Activated T-helper 1 cell treated with anti-CD3 and anti-CD28 coated beads, Interleukin-12 subunit alpha, Interleukin-12 subunit beta, Interleukin-2, Interleukin-4 antibody, amounts not matched to agents 30 ng/mL and 10 ng/mL and 1 ng/mL, durations not matched to agents 14 hours and 24 hours and 36 hours (primary cell): Measurements from ENCODE around the gene NAV3. TPM values are rescaled to one million over a fixed set of nuclear protein-coding genes. Genes with fewer than 3 reads are reported as not detected.

Experiments
- DNase-seq: peaks from one replicate; pipeline ENCODE4 v3.0.0; 2021; ENCODE audit warnings: low spot score
- H3K27ac Mint-ChIP-seq: one replicate; pipeline ENCODE4 v1.8.0; 2021; ENCODE audit warnings: mild to moderate bottlenecking, mixed read lengths
- H3K27me3 Mint-ChIP-seq: one replicate; pipeline ENCODE4 v1.8.0; 2022; ENCODE audit warnings: mild to moderate bottlenecking, moderate library complexity, mixed read lengths; ENCODE audit not compliant: insufficient read depth
- H3K36me3 Mint-ChIP-seq: one replicate; pipeline ENCODE4 v1.8.0; 2021; ENCODE audit warnings: low read depth, mixed read lengths
- H3K4me1 Mint-ChIP-seq: one replicate; pipeline ENCODE4 v1.8.0; 2021; ENCODE audit warnings: low read depth, mixed read lengths
- H3K4me3 Mint-ChIP-seq: one replicate; pipeline ENCODE4 v1.8.0; 2021; ENCODE audit warnings: mild to moderate bottlenecking, moderate library complexity, mixed read lengths
- H3K9me3 Mint-ChIP-seq: one replicate; pipeline ENCODE4 v1.8.0; 2021; ENCODE audit warnings: mixed read lengths
- intact Hi-C: fragments of 100-400 bp; cut with micrococcal nuclease; formaldehyde crosslinking; loops from one replicate; pipeline ENCODE4 v1.15.1; 2024
- total RNA-seq: library from RNA; stranded (reverse); gene quantifications from 2 replicates; pipeline ENCODE4 v1.2.3, GENCODE V29; 2022

NAV3 gene
- total RNA-seq, 1 donor from 2014 or later = not detected

GRCh38 chr12:78185651-78186050 is 355.0 kb downstream of the NAV3 start:
- Mint-ChIP-seq H3K27ac (no peak overlapping the region), H3K4me3 (no peak overlapping the region), H3K9me3 (no peaks in the 10 kb centered on the region), H3K27me3 (no peaks in the 10 kb centered on the region), H3K36me3 (no peaks in the 10 kb centered on the region), H3K4me1 (no peaks in the 10 kb centered on the region)
- intact Hi-C loops = no loop called here
- DNase-seq = no peak

GRCh38 chr12:78186670-78187069 is 356.0 kb downstream of the NAV3 start:
- no peak overlapping the region for H3K4me3 Mint-ChIP-seq
- no peaks in the 10 kb centered on the region for H3K36me3 Mint-ChIP-seq
- H3K27ac Mint-ChIP-seq = no peak overlapping the region
- intact Hi-C loops = no loop called here
- H3K9me3 Mint-ChIP-seq = no peaks in the 10 kb centered on the region
- no peak for DNase-seq
- H3K4me1 Mint-ChIP-seq = no peaks in the 10 kb centered on the region
- no peaks in the 10 kb centered on the region for H3K27me3 Mint-ChIP-seq

GRCh38 chr12:78187741-78188140 is 357.0 kb downstream of the NAV3 start:
- no peak overlapping the region for H3K4me3 Mint-ChIP-seq
- no peak overlapping the region for H3K27ac Mint-ChIP-seq
- no peaks in the 10 kb centered on the region for H3K27me3 Mint-ChIP-seq
- no peaks in the 10 kb centered on the region for H3K36me3 Mint-ChIP-seq
- DNase-seq = no peak
- intact Hi-C loops = no loop called here
- H3K4me1 Mint-ChIP-seq = no peaks in the 10 kb centered on the region
- H3K9me3 Mint-ChIP-seq = no peaks in the 10 kb centered on the region

- Mint-ChIP-seq H3K9me3 (no peaks in the 10 kb centered on the region), H3K4me3 (no peak overlapping the region), H3K27ac (no peak overlapping the region), H3K4me1 (no peaks in the 10 kb centered on the region), H3K36me3 (no peaks in the 10 kb centered on the region), H3K27me3 (no peaks in the 10 kb centered on the region)
- DNase-seq = no peak
- intact Hi-C loops = no loop called here
Measured at GRCh38 chr12:78189656-78190055, 359.0 kb downstream of the NAV3 start.

GRCh38 chr12:78191611-78192010 is 360.9 kb downstream of the NAV3 start:
- H3K36me3 Mint-ChIP-seq = no peaks in the 10 kb centered on the region
- no peak overlapping the region for H3K27ac Mint-ChIP-seq
- H3K9me3 Mint-ChIP-seq = no peaks in the 10 kb centered on the region
- no peaks in the 10 kb centered on the region for H3K27me3 Mint-ChIP-seq
- DNase-seq = no peak
- H3K4me3 Mint-ChIP-seq = no peak overlapping the region
- no peaks in the 10 kb centered on the region for H3K4me1 Mint-ChIP-seq
- intact Hi-C loops = no loop called here

- Mint-ChIP-seq H3K4me3 (no peak overlapping the region), H3K9me3 (no peaks in the 10 kb centered on the region), H3K36me3 (no peaks in the 10 kb centered on the region), H3K27me3 (no peaks in the 10 kb centered on the region), H3K27ac (no peak overlapping the region), H3K4me1 (no peaks in the 10 kb centered on the region)
- intact Hi-C loops = no loop called here
- no peak for DNase-seq
Measured at GRCh38 chr12:78192979-78193378, 362.3 kb downstream of the NAV3 start.

GRCh38 chr12:78194448-78194847 is 363.8 kb downstream of the NAV3 start:
- intact Hi-C loops = no loop called here
- no peaks in the 10 kb centered on the region for H3K36me3 Mint-ChIP-seq
- no peak overlapping the region for H3K4me3 Mint-ChIP-seq
- no peak for DNase-seq
- no peaks in the 10 kb centered on the region for H3K27me3 Mint-ChIP-seq
- no peaks in the 10 kb centered on the region for H3K9me3 Mint-ChIP-seq
- no peak overlapping the region for H3K27ac Mint-ChIP-seq
- H3K4me1 Mint-ChIP-seq = no peaks in the 10 kb centered on the region

GRCh38 chr12:78198896-78199295 is 368.2 kb downstream of the NAV3 start:
- H3K27me3 Mint-ChIP-seq = no peaks in the 10 kb centered on the region
- H3K4me1 Mint-ChIP-seq = no peaks in the 10 kb centered on the region
- no peaks in the 10 kb centered on the region for H3K36me3 Mint-ChIP-seq
- no peak overlapping the region for H3K27ac Mint-ChIP-seq
- intact Hi-C loops = no loop called here
- H3K4me3 Mint-ChIP-seq = no peak overlapping the region
- no peaks in the 10 kb centered on the region for H3K9me3 Mint-ChIP-seq
- no peak for DNase-seq

GRCh38 chr12:78199926-78200325 is 369.2 kb downstream of the NAV3 start:
- no peaks in the 10 kb centered on the region for H3K9me3 Mint-ChIP-seq
- H3K27ac Mint-ChIP-seq = no peak overlapping the region
- no peak overlapping the region for H3K4me3 Mint-ChIP-seq
- H3K27me3 Mint-ChIP-seq = no peaks in the 10 kb centered on the region
- H3K4me1 Mint-ChIP-seq = no peaks in the 10 kb centered on the region
- intact Hi-C loops = no loop called here
- no peak for DNase-seq
- no peaks in the 10 kb centered on the region for H3K36me3 Mint-ChIP-seq

GRCh38 chr12:78204926-78205325 is 374.2 kb downstream of the NAV3 start:
- H3K4me3 Mint-ChIP-seq = no peak overlapping the region
- no peak for DNase-seq
- H3K9me3 Mint-ChIP-seq = no peaks in the 10 kb centered on the region
- H3K27ac Mint-ChIP-seq = no peak overlapping the region
- no peaks in the 10 kb centered on the region for H3K4me1 Mint-ChIP-seq
- no peaks in the 10 kb centered on the region for H3K27me3 Mint-ChIP-seq
- intact Hi-C loops = no loop called here
- H3K36me3 Mint-ChIP-seq = no peaks in the 10 kb centered on the region

GRCh38 chr12:78208092-78208491 is 377.4 kb downstream of the NAV3 start:
- H3K36me3 Mint-ChIP-seq = no peaks in the 10 kb centered on the region
- H3K27ac Mint-ChIP-seq = no peak overlapping the region
- H3K4me1 Mint-ChIP-seq = no peaks in the 10 kb centered on the region
- no peak overlapping the region for H3K4me3 Mint-ChIP-seq
- intact Hi-C loops = no loop called here
- no peak for DNase-seq
- no peaks in the 10 kb centered on the region for H3K27me3 Mint-ChIP-seq
- H3K9me3 Mint-ChIP-seq = no peaks in the 10 kb centered on the region

GRCh38 chr12:78209846-78210505 is 379.3 kb downstream of the NAV3 start:
- H3K9me3 Mint-ChIP-seq = no peaks in the 10 kb centered on the region
- intact Hi-C loops = no loop called here
- DNase-seq = no peak
- H3K27me3 Mint-ChIP-seq = no peaks in the 10 kb centered on the region
- no peaks in the 10 kb centered on the region for H3K36me3 Mint-ChIP-seq
- H3K4me1 Mint-ChIP-seq = no peaks in the 10 kb centered on the region
- no peak overlapping the region for H3K4me3 Mint-ChIP-seq
- H3K27ac Mint-ChIP-seq = no peak overlapping the region

- Mint-ChIP-seq H3K27ac (no peak overlapping the region), H3K27me3 (no peaks in the 10 kb centered on the region), H3K36me3 (no peaks in the 10 kb centered on the region), H3K9me3 (no peaks in the 10 kb centered on the region), H3K4me3 (no peak overlapping the region), H3K4me1 (no peaks in the 10 kb centered on the region)
- no peak for DNase-seq
- intact Hi-C loops = no loop called here
Measured at GRCh38 chr12:78210506-78210860, 379.8 kb downstream of the NAV3 start.

GRCh38 chr12:78210894-78211302 is 380.2 kb downstream of the NAV3 start:
- Mint-ChIP-seq H3K4me1 (no peaks in the 10 kb centered on the region), H3K36me3 (no peaks in the 10 kb centered on the region), H3K27me3 (no peaks in the 10 kb centered on the region), H3K4me3 (no peak overlapping the region), H3K27ac (no peak overlapping the region), H3K9me3 (no peaks in the 10 kb centered on the region)
- DNase-seq = no peak
- intact Hi-C loops = no loop called here
